HEK293 (cell line): ENCODE results near the gene IWS1.

Experiments used
- SP7 ChIP-seq: fragments of 450-650 bp; formaldehyde crosslinking; IDR thresholded peaks from 2 replicates; pipeline ENCODE4 v1.5.1; 2016; ENCODE audit warnings: missing biosample characterization, missing genetic modification characterization
- ZBTB7A ChIP-seq: fragments of 450-650 bp; formaldehyde crosslinking; IDR thresholded peaks from 2 replicates; pipeline ENCODE4 v1.5.1; 2016; ENCODE audit warnings: low read depth, missing biosample characterization, missing genetic modification characterization
- ZNF354C ChIP-seq: fragments of 450-650 bp; formaldehyde crosslinking; IDR thresholded peaks from 2 replicates; pipeline ENCODE4 v1.5.1; 2016; ENCODE audit warnings: missing biosample characterization, missing genetic modification characterization, low read depth, borderline replicate concordance
- ZNF391 ChIP-seq: fragments of 450-650 bp; formaldehyde crosslinking; IDR thresholded peaks from 2 replicates; pipeline ENCODE4 v1.5.1; 2016; ENCODE audit warnings: low read depth, missing biosample characterization, missing genetic modification characterization, borderline replicate concordance
- TF ChIP-seq, protein P1 (sequence below): fragments of 450-650 bp; formaldehyde crosslinking; IDR thresholded peaks from 2 replicates; pipeline ENCODE4 v1.5.1; 2016; ENCODE audit warnings: missing biosample characterization, missing genetic modification characterization

DNA sequence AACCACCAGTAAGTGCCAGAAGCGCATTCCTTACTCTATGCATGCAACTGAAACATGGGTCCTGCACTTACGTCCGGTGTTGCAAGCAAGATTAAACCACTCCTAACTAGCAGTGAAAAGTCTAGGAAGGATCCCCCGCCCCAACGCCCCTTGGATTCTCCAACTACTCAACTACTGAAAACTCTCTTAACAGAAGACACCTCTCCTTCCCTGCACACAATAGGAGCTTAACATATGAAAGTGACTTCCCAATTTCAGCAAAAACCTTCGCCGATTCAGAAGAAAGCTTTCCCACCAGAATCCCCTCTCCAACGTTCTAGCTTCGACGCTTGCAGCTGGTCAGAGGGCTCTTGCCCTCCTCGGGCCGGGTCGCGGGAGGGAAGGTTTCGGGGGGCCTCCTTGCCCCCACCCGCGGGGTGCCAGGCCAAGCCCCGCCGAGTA lies 578 bp downstream of the IWS1 start:
- TF ChIP-seq ZNF391 (tag by site-specific recombination) = no peak
- no peak for TF ChIP-seq ZBTB7A (tag by site-specific recombination)
- TF ChIP-seq, protein P1, sequence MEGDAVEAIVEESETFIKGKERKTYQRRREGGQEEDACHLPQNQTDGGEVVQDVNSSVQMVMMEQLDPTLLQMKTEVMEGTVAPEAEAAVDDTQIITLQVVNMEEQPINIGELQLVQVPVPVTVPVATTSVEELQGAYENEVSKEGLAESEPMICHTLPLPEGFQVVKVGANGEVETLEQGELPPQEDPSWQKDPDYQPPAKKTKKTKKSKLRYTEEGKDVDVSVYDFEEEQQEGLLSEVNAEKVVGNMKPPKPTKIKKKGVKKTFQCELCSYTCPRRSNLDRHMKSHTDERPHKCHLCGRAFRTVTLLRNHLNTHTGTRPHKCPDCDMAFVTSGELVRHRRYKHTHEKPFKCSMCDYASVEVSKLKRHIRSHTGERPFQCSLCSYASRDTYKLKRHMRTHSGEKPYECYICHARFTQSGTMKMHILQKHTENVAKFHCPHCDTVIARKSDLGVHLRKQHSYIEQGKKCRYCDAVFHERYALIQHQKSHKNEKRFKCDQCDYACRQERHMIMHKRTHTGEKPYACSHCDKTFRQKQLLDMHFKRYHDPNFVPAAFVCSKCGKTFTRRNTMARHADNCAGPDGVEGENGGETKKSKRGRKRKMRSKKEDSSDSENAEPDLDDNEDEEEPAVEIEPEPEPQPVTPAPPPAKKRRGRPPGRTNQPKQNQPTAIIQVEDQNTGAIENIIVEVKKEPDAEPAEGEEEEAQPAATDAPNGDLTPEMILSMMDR (tag by site-specific recombination) = no peak
- no peak for TF ChIP-seq SP7 (tag by site-specific recombination)
- TF ChIP-seq ZNF354C (tag by site-specific recombination) = no peak
